Stimulated activated CD4-positive, alpha-beta T cell treated with anti-CD3 and anti-CD28 coated beads, Interleukin-12 subunit alpha, Interleukin-12 subunit beta, amount 100 ng/mL, for 4 hours (primary cell): ENCODE data around the gene PAQR7.

Experiments used
- DNase-seq: peaks from one replicate; pipeline ENCODE4 v3.0.0-alpha.2; 2020

Gene PAQR7

GRCh38 chr1:25871704-25872494 is 3.6 kb downstream of the PAQR7 start:
- DNase-seq = no peak

DNA sequence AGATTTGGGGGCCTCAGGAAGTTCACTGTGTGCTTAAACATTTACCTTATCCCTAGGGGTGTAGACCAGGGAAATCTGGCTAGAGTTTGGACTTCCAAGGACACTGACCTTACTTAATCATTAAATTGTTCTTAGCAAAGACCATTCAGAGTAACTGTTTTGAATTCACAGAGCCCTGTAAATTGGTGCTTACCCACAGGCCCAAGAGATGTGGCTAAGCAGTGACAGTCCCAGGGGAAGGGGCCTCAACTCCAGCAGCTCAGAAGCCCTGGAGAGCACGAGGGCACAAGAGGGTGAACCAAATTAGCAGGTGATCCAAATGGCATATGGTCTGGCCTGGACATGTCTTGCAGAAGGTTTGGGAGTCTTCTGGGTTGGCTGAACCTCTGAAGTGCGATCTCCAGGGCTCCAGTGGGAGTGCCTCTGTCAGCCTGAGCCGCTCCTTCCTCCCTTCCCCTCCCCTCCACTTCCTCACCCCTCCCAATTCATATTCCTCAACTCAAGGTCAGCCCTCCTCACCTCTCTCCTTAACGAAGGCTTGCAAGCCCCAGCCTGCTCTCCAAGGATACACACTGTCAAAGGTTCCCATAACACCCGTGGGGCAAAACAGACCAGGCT is 4.3 kb downstream of the PAQR7 start:
- no peak for DNase-seq

GRCh38 chr1:25870614-25871013 is 4.9 kb downstream of the PAQR7 start:
- no peak for DNase-seq

- DNase-seq = no peak
Measured at GRCh38 chr1:25869909-25870606, 5.5 kb downstream of the PAQR7 start.

- no peak for DNase-seq
Measured at GRCh38 chr1:25867210-25867991, 8.1 kb downstream of the PAQR7 start.

DNA sequence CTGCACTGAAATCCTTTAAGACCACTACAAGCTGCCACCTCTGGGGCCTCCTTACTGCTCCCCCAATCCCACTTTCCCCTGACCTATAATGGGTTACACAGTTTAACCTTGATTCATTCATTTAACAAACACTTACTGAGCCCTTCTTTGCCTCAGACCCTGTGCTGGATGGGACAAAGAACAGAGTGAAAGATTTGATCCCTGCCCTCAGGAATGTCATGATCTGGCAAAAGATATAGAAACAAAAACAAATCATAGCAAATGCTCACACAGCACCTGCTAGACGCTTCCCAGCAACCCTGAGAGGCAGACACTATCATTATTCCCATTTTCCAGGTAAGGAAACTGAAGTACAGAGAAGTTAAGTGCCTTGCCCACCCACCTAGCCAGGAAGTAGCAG is 9.2 kb downstream of the PAQR7 start:
- DNase-seq = no peak

GRCh38 chr1:25864434-25864833 is 11.1 kb downstream of the PAQR7 start:
- no peak for DNase-seq

DNA sequence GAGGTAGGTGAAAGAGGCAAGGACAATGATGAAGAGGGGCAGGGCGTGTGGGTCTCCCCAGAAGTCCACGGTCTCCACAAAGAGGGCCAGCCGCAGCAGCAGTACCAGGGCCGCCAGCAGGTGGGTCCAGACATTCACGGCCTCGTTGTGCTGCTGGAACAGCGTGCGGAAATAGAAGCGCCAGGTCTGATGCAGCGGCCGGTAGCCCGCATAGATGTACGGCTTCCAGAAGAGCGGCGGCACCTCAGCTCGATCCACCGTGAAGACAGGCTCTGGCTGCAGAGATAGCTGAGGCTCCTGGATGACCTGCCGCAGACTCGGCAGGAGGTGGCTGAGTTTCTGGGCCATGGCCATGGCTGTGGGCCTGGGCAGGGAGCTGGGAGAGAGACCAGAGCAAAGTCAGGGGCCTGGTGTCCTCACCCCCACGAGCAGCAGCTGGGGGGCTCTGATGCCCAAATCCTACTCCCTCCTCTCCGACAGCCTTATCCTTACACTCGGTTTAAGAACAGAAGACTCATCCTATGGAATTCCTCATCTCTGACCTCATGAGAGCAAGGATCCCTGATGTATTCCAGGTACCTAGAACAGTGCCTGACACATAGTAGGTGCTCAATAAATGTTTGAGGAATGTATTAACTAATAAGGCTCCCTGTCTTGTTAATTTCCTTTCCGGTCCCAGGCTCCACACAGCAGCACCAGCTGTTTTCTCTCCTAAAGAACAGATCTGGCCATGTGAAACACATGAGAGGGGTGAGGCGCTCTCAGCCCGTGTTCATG is 11.8 kb downstream of the PAQR7 start:
- DNase-seq = no peak

DNA sequence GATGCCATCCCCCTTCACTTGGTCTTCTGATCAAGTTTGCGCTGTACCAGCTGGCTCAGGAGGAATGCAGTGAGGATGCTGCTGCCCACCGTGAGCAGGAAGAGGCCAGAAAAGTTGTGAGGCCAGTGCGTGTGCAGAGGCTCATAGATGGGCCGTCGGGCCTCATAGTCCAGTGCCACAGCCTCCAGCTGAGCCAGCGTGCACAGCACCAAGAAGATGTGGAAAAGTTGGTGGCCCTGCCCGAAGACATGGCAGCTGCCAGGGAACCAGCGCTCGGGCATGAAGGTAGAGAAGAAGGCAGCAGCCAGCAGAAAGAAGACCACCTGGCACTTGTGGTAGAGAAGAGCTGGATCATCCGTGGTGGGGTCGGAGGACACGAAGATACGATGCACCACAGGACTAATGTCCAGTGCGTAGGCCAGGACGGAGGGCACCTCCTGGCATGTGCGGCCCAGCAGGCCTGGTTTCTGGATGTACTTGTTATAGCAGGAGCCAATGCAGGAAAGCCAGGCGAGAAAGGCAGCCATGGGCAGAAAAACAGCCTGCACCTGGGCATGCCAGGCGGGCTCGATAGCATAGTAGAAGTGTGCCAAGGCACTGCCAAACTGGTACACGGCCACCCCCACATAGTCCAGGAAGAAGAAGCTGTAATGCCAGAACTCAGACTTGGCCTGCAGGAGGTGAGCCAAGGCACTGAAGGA is 12.6 kb downstream of the PAQR7 start:
- no peak for DNase-seq

DNA sequence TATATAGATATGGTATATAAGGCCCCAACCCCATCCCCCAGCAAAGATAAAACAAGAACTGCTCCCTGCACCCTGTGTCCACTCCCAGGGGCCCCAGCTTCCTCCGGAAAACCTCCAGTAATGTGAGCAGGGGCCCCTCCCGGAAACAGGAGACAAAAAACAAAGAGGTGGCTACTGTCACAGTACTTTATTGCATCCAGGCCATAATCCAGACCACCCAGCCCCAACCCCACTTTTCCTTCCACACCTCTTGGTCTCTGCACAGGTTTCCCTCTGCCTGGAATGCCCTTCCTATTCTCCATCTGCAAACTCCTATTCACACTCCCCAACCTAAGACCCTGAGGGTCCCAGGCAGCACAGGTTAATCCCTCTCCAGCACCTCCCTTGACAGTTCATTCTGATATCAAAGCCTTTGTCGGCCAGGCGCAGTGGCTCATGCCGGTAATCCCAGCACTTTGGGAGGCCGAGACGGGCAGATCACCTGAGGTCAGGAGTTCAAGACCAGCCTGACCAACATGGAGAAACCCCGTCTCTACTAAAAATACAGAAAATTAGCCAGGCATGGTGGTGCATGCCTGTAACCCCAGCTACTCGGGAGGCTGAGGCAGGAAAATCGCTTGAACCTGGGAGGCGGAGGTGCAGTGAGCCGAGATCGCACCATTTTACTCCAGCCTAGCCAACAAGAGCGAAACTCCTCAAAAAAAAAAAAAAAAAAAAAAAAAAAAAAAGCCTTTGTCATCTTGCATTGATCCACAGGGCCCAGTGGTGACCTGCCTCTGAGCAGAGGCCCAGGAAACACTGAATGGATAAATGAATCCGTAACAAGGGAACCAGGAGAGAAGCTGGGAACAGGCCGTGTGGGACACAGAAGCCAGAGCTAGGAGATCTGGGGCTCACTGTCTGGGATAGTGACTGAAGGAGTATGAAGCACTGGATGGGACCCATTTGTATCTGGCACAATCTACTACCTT is 13.9 kb downstream of the PAQR7 start:
- no peak for DNase-seq

- DNase-seq = peak; percentile 92
Measured at GRCh38 chr1:25858906-25859789, 16.4 kb downstream of the PAQR7 start, which contains the start of gene AUNIP. AUNIP (minus strand) TSS chr1:25859457; CDS start chr1:25859357, 100 bp downstream.

DNA sequence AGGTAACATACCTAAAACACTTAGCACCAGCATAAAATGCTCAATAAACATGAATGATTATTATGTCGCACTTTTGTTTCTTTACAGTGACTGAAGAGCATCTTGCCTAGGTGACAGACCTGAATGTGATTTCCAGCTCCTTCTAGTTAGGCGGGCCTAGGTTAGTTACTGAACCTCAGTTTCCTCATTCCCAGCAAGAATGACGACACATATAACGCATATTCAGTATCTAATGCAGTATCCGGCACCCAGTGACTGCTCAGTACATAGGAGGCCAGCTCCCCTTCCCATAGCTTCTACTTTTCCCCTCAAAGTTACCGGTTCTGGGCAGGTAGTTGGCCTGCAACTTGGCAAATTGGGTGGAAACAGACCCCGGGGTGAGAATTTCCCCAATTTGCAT is 17.0 kb downstream of the PAQR7 start:
- no peak for DNase-seq

- DNase-seq = no peak
Measured at GRCh38 chr1:25856856-25857255, 18.7 kb downstream of the PAQR7 start.

DNA sequence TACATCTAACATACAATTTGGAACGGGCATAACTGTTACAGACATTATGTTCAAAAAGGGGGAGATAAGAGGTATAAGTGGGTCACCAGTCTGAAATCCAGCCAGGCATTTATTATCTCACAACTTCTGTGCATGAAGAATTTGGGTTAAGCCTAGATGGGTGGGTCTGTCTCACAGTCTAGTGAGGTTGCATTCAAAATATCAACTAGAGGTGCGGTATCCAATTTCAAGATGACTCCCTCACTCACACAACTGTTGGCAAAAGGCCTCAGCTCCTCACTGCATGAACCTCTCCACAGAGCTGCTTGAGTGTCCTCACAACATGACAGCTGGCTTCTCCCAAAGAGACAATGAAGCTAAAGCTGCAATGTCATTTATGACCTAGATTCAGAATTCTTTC is 21.0 kb downstream of the PAQR7 start:
- no peak for DNase-seq

GRCh38 chr1:25848531-25848930 is 27.0 kb downstream of the PAQR7 start:
- no peak for DNase-seq

DNA sequence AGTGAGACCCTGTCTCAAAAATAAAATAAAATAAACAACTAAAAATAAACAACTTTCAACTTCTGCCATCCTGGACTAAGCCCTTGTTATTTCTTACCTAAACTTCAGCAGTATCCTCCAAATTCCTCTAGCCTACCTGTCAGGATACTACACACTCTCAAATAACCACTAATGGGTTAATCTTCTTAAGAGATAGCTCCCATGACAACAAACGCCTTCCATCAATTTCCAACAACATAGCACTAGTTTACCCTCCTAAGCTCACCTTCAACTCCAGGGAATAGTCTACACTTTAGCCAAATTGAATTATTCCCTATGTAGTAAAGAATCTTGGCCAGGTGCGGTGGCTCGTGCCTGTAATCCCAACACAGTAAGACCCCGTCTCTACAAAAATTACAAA is 27.6 kb downstream of the PAQR7 start:
- no peak for DNase-seq

- DNase-seq = no peak
Measured at GRCh38 chr1:25845664-25846063, 29.8 kb downstream of the PAQR7 start.

GRCh38 chr1:25844536-25845337 is 30.8 kb downstream of the PAQR7 start:
- no peak for DNase-seq
